Loucy (cell line): Measurements from ENCODE around the gene VAV1.

Experiments
- CTCF ChIP-seq: fragments of 200-600 bp; sonication (generic); conservative IDR thresholded peaks from 2 replicates; pipeline ENCODE4 v1.5.1; 2014; ENCODE audit warnings: mild to moderate bottlenecking, antibody characterized with exemption, low read length
- EZH2phosphoT487 ChIP-seq: fragments of 200-600 bp; IDR thresholded peaks from 2 replicates; pipeline ENCODE4 v1.6.1; 2018; ENCODE audit warnings: antibody characterized with exemption, mild to moderate bottlenecking, moderate library complexity, borderline replicate concordance

- TF ChIP-seq CTCF (no peak), EZH2phosphoT487 (no peak)
These were observed 116.5 kb downstream of the VAV1 start for GRCh38 chr19:6888967-6889366.
